ENCODE data around the gene PASD1.

The PASD1 gene

GRCh38 chrX:151702741-151703340, 139.4 kb downstream of the PASD1 start:
- DNase-seq, result no peak

DNA sequence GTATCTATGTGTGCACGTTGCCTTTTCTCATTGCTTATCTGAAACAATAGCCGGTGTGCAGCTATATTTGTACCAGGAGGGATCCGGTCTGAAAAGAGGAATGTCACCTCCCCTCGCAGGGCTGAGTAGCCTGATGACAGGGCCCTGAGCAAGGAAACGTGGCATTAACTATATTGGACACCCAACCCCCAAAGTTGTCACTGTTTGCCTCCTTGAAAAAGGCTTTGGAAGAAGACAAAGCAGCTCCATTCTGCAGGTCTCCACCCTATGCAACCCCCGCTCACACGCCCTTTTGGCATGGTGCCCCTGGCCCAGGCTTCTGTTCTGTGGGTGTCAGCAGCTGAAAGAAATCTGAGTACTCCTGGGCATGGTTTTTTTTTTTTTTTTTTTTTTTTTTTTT, 140.0 kb downstream of the PASD1 start:
- no peak for DNase-seq

- DNase-seq, result no peak
These were observed 140.7 kb downstream of the PASD1 start for GRCh38 chrX:151704041-151704663.

GRCh38 chrX:151708821-151709220, 145.3 kb downstream of the PASD1 start:
- no peak for DNase-seq

DNA sequence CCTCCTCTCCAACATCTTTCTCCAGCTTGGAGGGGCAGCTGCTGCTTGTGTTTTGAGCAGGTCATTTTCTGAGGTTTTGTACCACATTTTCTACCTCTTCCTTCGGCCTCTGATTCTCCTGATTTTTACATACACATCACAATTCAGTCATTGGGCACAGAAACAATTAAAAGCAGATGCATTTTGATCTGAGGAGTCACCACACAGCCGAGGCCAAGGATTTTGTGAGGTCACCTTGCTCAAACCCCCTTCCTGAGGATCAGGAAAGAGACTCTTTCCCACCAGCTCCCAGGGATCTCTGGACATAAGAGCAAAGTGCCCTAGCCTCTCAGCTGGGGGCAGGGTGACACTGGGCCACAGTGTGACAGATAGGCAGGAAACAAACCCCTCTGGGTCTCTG, 147.0 kb downstream of the PASD1 start:
- DNase-seq, result no peak

DNA sequence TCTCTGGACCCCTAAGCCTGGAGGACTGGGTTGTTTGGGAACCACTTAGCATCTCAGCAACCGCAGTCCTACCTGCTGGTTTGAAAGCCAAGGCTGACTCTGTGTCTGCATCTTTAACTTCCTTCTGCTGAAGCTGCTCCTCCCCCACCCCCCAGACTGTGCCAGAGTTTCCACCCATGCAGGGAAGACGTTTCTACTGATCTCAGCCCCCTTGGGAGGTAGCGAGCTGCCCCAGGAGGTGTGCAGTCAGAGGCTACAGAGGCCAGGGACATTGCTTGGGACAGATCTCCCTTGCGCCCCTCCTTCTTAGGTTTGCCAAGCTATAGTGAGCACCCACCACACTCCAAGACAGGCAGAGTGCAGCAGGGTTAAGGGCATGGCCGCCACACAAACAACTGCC, 147.7 kb downstream of the PASD1 start:
- DNase-seq, result no peak

DNA sequence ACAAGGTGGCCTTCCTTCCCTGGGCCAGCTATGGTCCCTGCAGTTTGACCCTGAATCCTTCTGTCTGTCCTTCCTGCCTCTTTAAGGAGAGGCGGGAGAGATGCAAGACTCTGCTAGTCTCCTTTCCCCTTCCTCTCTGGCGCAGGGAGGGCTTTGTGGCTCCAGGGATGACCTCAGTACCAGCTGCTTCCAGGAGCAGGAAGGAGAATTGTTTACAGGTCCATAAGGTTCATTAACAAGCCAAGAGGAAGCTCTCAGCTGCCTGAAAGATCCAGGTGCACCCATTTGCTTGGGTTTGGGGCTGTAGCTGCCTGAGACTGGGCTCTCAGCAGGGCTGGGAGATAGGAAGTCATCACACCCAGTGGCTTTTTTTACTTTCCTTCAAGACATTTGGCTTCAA, 148.3 kb downstream of the PASD1 start:
- DNase-seq, result no peak

DNA sequence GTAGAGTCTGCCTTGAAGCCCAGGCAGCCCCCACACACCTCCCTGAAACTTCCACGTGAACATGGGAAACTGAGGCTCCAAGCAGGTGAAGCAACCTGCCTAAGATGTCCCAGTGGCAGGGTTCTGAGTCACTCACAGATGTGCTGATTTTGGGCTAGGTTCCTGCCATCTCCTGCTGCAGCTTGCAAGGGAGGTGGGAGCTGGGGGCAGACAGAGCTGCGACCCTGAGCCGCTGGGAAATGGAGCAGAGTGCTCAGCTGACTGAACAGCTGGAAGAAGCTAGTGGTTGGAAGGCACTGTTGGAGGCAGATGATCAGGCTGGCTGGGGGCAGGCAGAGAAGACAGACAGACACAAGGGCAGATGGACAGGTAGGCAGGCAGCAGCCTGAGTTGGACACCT, 148.8 kb downstream of the PASD1 start:
- DNase-seq, result no peak

GRCh38 chrX:151713849-151714248, 150.4 kb downstream of the PASD1 start:
- no peak for DNase-seq

GRCh38 chrX:151714362-151714761, 150.9 kb downstream of the PASD1 start:
- no peak for DNase-seq

DNA sequence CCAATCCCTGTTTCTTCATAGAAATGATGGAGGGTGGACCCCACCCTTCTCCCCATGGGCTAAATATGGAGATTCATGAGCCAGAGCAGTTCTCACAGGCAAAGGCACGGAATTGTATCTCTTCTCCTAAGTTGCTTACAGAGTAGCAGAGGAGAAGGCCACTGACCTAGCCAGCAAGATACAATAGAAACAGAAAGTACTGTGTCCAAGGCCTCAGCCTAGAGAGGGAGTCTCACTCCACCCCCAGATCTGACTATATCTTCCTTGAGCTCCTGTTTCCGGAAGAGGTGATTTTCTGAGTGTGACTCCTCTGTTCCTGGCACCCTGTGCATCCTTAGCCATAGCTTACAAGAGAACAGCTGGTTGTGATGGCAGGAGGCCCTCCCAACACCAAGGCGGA, 152.3 kb downstream of the PASD1 start, which contains the start of gene FATE1:
TSS of gene FATE1 (plus strand) at position 284 of the 400 bp plus-strand sequence. CDS start at position 369, 85 bp downstream.
- DNase-seq, result no peak

GRCh38 chrX:151722241-151722846, 158.9 kb downstream of the PASD1 start:
- DNase-seq, result no peak

DNA sequence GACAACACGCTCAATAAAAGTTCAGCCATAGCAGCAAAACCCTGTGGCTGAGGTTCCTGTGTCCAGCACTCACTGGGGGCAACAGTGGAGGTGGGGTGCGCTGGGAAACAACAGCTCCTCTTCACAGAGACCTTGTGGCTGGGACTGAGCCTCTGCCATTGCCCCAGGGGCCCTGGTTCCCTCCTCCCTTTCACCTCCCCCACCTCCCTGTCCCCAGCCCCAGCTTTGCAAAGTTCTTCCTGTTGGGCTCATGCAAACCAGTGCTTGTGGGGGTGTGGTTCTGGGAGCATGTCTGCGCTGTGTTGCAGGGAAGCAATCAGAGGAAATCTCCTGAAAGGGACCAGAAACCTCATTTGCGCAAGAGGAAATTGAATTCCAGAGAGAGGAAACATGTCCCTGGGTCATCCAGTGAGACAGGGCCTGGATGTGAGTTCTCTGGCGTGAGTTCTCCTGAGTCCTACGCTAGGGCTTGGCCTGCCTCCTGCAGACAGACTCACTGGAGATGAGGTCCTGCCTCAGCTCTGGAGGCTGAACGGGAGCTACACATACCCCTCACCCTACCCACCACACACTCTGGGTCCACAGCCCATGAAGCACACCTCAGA, 159.8 kb downstream of the PASD1 start:
- no peak for DNase-seq

DNA sequence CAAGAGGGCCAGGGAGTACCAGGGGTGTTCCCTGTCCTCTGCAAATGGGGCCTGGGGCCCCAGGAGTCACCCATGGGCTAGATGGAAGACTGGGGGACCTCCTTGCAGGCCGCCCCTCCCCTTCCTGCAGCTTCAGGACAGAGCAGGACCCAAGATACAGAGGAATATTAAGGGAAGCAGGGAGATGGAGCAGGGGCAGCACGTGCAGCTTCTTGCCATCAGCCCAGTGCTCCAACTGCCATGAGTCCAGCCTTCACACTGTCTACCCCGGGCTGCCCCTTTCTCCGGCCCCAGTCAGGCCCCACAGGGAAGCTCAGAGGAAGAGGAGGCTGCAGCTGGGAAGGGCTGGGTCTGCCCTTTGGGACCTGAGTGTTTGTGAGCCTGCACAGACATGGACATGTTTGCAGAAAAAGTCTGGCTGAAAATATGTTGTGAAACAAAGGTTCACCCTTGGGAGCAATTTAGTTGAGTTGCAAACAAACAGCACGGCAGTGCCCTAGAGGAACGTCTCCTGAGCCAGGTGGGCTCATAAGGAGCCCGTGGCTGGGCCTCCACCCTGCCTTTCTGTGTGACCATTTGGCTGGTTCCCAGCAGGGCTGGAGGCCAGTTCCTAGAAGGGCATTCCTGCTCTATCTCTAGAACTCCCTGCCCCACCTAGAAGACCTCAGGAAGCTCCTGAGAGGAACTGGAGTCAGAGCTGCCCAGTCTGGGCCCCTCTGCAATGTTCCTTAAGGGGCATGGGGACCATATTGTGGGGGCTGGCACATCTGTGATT, 161.3 kb downstream of the PASD1 start:
- no peak for DNase-seq

DNA sequence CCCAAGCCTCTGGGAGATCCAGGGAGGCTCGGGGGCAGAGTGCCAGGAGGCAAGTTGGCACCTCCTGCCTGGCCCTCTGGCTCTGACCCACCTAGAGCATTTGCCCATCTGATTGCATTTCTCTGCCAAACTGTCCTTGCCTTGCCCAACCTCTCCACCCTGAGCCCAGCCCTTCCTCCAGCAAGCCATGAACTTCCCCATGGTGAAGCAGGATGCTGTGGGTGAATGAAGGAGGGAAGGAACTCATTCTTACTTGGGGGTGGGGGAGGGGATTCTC, 161.8 kb downstream of the PASD1 start:
- DNase-seq, result no peak

Measured in activated naive CD4-positive, alpha-beta T cell treated with Interleukin-2 at 50 U/mL for 16 hours (primary cell).